ENCODE results near the gene BASP1.

GRCh38 chr5:17305964-17306725, 88.7 kb downstream of the BASP1 start:
- TF ChIP-seq CTCF (IDR thresholded peaks at IDR 0.05) (no peak), POLR2A (IDR thresholded peaks at IDR 0.05) (no peak)
